HCT116 (cell line): ENCODE data around the gene FOXD2.

Experiments
- CEBPB ChIP-seq: IDR thresholded peaks from 2 replicates; pipeline ENCODE4 v1.6.1; 2012; ENCODE audit warnings: low read depth
- EZH2 ChIP-seq: fragments of 200-600 bp; sonication (generic); IDR thresholded peaks from 2 replicates; pipeline ENCODE4 v1.6.1; 2017; ENCODE audit warnings: antibody characterized with exemption, mixed run types
- FOSL1 ChIP-seq: IDR thresholded peaks from 2 replicates; pipeline ENCODE4 v1.6.1; 2012; ENCODE audit warnings: low read depth
- POLR2A ChIP-seq: IDR thresholded peaks from 2 replicates; pipeline ENCODE4 v1.7.0; 2011; ENCODE audit warnings: borderline replicate concordance; ENCODE audit not compliant: insufficient read depth, insufficient read length; ENCODE audit errors: extremely low read depth
- POLR2AphosphoS5 ChIP-seq: IDR thresholded peaks from 2 replicates; pipeline ENCODE4 v1.6.1; 2011; ENCODE audit warnings: mild to moderate bottlenecking, low read depth, low read length, moderate library complexity
- SIN3A ChIP-seq: IDR thresholded peaks from 2 replicates; pipeline ENCODE4 v1.6.1; 2012; ENCODE audit warnings: low read depth
- ZNF274 ChIP-seq: fragments of 200-500 bp; sonication (Bioruptor generic); IDR thresholded peaks from 2 replicates; pipeline ENCODE4 v1.6.1; 2014; ENCODE audit warnings: mild to moderate bottlenecking, low read depth, low read length, inconsistent platforms
- TF ChIP-seq, protein P1 (sequence below), 3 experiments: fragments of 200-600 bp in 1 of 3; sonication (generic) in 1 of 3; IDR thresholded peaks in 2 of 3; conservative IDR thresholded peaks in 1 of 3; 2 replicates each; pipeline ENCODE4 v1.5.1; 2012 to 2017; ENCODE audit warnings: low read depth in 2 of 3, low read length in 2 of 3, antibody characterized with exemption in 1 of 3, borderline replicate concordance in 1 of 3, control low read depth in 1 of 3, mild to moderate bottlenecking in 1 of 3, mixed read lengths in 1 of 3, mixed run types in 1 of 3, moderate library complexity in 1 of 3; ENCODE audit not compliant: insufficient read depth in 1 of 3

GRCh38 chr1:47468709-47469389 is 31.0 kb downstream of the FOXD2 start:
- TF ChIP-seq, protein P1, sequence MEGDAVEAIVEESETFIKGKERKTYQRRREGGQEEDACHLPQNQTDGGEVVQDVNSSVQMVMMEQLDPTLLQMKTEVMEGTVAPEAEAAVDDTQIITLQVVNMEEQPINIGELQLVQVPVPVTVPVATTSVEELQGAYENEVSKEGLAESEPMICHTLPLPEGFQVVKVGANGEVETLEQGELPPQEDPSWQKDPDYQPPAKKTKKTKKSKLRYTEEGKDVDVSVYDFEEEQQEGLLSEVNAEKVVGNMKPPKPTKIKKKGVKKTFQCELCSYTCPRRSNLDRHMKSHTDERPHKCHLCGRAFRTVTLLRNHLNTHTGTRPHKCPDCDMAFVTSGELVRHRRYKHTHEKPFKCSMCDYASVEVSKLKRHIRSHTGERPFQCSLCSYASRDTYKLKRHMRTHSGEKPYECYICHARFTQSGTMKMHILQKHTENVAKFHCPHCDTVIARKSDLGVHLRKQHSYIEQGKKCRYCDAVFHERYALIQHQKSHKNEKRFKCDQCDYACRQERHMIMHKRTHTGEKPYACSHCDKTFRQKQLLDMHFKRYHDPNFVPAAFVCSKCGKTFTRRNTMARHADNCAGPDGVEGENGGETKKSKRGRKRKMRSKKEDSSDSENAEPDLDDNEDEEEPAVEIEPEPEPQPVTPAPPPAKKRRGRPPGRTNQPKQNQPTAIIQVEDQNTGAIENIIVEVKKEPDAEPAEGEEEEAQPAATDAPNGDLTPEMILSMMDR (IDR thresholded peaks at IDR 0.05 in 2 of 3, conservative IDR thresholded peaks at IDR 0.05 in 1 of 3; ENCODE audit: borderline replicate concordance in 1 of 3, insufficient read depth in 1 of 3, low read depth in 2 of 3, low read length in 2 of 3): no peak
- TF ChIP-seq EZH2: no peak
- TF ChIP-seq POLR2A: no peak
- no peak for TF ChIP-seq ZNF274
- TF ChIP-seq POLR2AphosphoS5: no peak
- no peak for TF ChIP-seq CEBPB
- TF ChIP-seq FOSL1: no peak
- no peak for TF ChIP-seq SIN3A
